ENCODE measurements around the gene PHACTR2.
"Not testable (repeated sequence)": the region's sequence is repeated elsewhere in the genome, so short reads cannot be mapped to it uniquely, and the experiment has no call there.

DNA sequence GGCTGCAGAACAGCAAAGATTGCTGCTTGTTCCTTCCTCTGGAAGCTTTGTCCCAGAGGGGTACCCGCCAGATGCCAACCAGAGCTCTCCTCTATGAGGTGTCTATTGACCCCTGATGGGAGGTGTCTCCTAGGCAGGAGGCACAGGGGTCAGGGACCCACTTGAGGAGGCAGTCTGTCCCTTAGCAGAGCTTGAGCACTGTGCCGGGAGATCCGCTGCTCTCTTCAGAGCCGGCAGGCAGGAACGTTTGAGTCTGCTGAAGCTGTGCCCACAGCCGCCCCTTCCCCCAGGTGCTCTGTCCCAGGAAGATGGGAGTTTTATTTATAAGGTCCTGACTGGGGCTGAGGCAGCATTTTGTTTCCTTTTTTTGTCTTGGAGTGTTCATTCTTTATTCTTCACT, 179.0 kb downstream of the PHACTR2 start:
- TF ChIP-seq, protein P1, sequence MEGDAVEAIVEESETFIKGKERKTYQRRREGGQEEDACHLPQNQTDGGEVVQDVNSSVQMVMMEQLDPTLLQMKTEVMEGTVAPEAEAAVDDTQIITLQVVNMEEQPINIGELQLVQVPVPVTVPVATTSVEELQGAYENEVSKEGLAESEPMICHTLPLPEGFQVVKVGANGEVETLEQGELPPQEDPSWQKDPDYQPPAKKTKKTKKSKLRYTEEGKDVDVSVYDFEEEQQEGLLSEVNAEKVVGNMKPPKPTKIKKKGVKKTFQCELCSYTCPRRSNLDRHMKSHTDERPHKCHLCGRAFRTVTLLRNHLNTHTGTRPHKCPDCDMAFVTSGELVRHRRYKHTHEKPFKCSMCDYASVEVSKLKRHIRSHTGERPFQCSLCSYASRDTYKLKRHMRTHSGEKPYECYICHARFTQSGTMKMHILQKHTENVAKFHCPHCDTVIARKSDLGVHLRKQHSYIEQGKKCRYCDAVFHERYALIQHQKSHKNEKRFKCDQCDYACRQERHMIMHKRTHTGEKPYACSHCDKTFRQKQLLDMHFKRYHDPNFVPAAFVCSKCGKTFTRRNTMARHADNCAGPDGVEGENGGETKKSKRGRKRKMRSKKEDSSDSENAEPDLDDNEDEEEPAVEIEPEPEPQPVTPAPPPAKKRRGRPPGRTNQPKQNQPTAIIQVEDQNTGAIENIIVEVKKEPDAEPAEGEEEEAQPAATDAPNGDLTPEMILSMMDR (IDR thresholded peaks at IDR 0.05 in 4 of 5, conservative IDR thresholded peaks at IDR 0.05 in 1 of 5) = not testable (repeated sequence)
- TF ChIP-seq POLR2A (IDR thresholded peaks at IDR 0.05) = not testable (repeated sequence)
